AG10803 (cell line): ENCODE data around the gene EMX1.

Experiments used
- DNase-seq: peaks from one replicate; pipeline ENCODE4 v3.0.0; 2010; ENCODE audit warnings: low read depth
- H3K4me3 ChIP-seq: 2 replicates; pipeline ENCODE4 v1.5.1; 2011; ENCODE audit warnings: mild to moderate bottlenecking, low read length, control low read depth
- CTCF ChIP-seq: conservative IDR thresholded peaks from 2 replicates; pipeline ENCODE4 v1.5.1; 2011; ENCODE audit warnings: mild to moderate bottlenecking, low read length, control low read depth, inconsistent platforms

Gene EMX1

GRCh38 chr2:72954376-72955227 is 37.3 kb downstream of the EMX1 start:
- no peak for TF ChIP-seq CTCF
- H3K4me3 ChIP-seq: no peak overlapping the region
- DNase-seq: no peak

- TF ChIP-seq CTCF: no peak
- no peak for DNase-seq
- no peak overlapping the region for H3K4me3 ChIP-seq
Measured at GRCh38 chr2:72955228-72956049, 38.1 kb downstream of the EMX1 start.

GRCh38 chr2:72956050-72956395 is 38.7 kb downstream of the EMX1 start:
- no peak overlapping the region for H3K4me3 ChIP-seq
- no peak for TF ChIP-seq CTCF
- DNase-seq: no peak

- H3K4me3 ChIP-seq: no peak overlapping the region
- TF ChIP-seq CTCF: no peak
- no peak for DNase-seq
Measured at GRCh38 chr2:72956936-72957335, 39.6 kb downstream of the EMX1 start.

GRCh38 chr2:72958542-72959385 is 41.4 kb downstream of the EMX1 start:
- no peak for DNase-seq
- no peak overlapping the region for H3K4me3 ChIP-seq
- no peak for TF ChIP-seq CTCF

GRCh38 chr2:72959554-72959953 is 42.2 kb downstream of the EMX1 start:
- H3K4me3 ChIP-seq: no peak overlapping the region
- no peak for DNase-seq
- no peak for TF ChIP-seq CTCF
